ENCODE results near the gene CCDC116. TPM values are rescaled to one million over a fixed set of nuclear protein-coding genes. Genes with fewer than 3 reads are reported as not detected.

The CCDC116 gene
- total and polyA plus RNA-seq, 2 experiments from 2014 or later: 0.30 to 1.5 TPM

DNA sequence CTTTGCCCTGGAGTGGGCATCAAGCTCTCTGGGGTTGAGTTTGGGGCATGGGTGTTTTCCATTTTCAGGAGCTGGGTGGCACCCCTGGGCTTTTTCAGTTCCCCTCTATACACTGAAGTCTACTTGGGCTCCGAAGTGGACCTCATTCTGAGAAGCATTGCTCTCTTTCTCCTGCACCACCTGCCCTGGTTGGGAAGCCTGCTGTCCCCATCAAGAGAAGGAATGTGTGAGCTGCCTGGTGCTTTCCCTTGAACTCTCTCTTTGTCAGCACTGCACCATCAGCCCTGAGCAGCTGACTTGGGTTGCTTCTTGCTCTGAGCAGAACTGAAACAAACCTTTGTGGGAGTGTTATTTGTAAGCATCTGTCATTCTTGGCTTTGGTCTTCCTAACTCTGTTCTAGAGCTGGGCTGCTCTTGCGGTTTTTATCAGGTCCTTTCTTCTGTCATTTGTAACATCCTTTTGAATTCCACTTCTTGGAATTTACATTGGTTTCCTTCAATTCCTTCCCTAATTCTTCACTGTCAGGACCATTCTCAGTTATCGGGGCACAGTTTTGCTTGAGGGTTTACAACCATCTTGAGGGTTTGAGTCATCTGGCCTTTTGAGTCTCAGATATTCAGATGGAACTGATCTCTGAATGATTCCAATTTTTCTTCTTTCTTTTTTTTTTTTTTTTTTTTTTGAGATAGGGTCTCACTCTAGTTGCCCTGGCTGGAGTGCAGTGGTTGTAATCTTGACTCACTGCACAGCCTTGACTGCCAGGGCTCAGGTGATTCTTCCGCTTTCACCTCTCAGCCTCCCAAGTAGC lies 44.6 kb upstream of the CCDC116 start:
- Histone ChIP-seq H3K27me3 (no peaks in the 10 kb centered on the region), H4K20me1 (ENCODE audit: insufficient read depth, poor library complexity, severe bottlenecking) (peaks cover 100% of the 10 kb centered on the region), H3K36me3 (replicated peaks; ENCODE audit: insufficient read depth, low read depth) (no peaks in the 10 kb centered on the region), H3K79me2 (peaks cover 100% of the 10 kb centered on the region), H3K9me2 (replicated peaks; ENCODE audit: insufficient read depth) (no peaks in the 10 kb centered on the region), H3K4me3 (no peak overlapping the region), H3K4me1 (ENCODE audit: insufficient read depth) (no peaks in the 10 kb centered on the region), H3K27ac (no peak overlapping the region), H3K9me3 (ENCODE audit: low read depth) (no peaks in the 10 kb centered on the region), H2AFZ (no peak overlapping the region), H3K4me2 (no peak overlapping the region)
- DNase-seq (ENCODE audit: low spot score): no peak
- WGBS (ENCODE audit: low lambda C conversion rate, missing lambda C conversion rate): 89% methylated on average over 4 of the region's 4 CpGs
- TF ChIP-seq, protein P1, sequence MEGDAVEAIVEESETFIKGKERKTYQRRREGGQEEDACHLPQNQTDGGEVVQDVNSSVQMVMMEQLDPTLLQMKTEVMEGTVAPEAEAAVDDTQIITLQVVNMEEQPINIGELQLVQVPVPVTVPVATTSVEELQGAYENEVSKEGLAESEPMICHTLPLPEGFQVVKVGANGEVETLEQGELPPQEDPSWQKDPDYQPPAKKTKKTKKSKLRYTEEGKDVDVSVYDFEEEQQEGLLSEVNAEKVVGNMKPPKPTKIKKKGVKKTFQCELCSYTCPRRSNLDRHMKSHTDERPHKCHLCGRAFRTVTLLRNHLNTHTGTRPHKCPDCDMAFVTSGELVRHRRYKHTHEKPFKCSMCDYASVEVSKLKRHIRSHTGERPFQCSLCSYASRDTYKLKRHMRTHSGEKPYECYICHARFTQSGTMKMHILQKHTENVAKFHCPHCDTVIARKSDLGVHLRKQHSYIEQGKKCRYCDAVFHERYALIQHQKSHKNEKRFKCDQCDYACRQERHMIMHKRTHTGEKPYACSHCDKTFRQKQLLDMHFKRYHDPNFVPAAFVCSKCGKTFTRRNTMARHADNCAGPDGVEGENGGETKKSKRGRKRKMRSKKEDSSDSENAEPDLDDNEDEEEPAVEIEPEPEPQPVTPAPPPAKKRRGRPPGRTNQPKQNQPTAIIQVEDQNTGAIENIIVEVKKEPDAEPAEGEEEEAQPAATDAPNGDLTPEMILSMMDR (IDR thresholded peaks at IDR 0.05; ENCODE audit: poor library complexity): no peak
- TF ChIP-seq EZH2phosphoT487 (IDR thresholded peaks at IDR 0.05; ENCODE audit: low read depth, severe bottlenecking, unreplicated experiment) (no peak), EZH2 (IDR thresholded peaks at IDR 0.05; ENCODE audit: borderline replicate concordance) (no peak)

DNA sequence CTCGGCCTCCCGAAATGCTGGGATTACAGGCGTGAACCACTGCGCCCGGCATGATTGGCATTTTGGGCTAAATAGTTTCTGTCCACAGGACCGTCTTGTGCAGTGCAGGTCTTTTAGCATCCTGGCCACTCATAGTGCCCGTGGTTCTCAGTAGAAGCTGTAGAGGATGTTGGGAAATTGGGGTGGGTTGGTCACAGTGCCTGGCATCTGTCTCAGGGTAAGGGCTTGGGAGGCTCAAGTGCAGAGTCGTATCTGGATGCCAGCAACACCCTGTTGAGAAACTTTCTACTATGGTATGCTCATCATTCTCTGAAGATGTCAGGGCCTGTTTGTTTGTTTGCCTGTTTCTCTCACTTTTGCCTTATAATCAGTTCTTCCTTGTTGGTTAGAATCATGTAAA lies 43.2 kb upstream of the CCDC116 start:
- Histone ChIP-seq H3K9me3 (ENCODE audit: low read depth) (no peaks in the 10 kb centered on the region), H3K27me3 (no peaks in the 10 kb centered on the region), H4K20me1 (ENCODE audit: insufficient read depth, poor library complexity, severe bottlenecking) (peaks cover 100% of the 10 kb centered on the region), H3K27ac (no peak overlapping the region), H3K79me2 (peaks cover 100% of the 10 kb centered on the region), H3K36me3 (replicated peaks; ENCODE audit: insufficient read depth, low read depth) (no peaks in the 10 kb centered on the region), H2AFZ (no peak overlapping the region), H3K4me2 (no peak overlapping the region), H3K9me2 (replicated peaks; ENCODE audit: insufficient read depth) (no peaks in the 10 kb centered on the region), H3K4me3 (no peak overlapping the region), H3K4me1 (ENCODE audit: insufficient read depth) (no peaks in the 10 kb centered on the region)
- 92% methylated on average over 8 of the region's 8 CpGs for WGBS (ENCODE audit: low lambda C conversion rate, missing lambda C conversion rate)
- TF ChIP-seq EZH2phosphoT487 (IDR thresholded peaks at IDR 0.05; ENCODE audit: low read depth, severe bottlenecking, unreplicated experiment) (no peak), EZH2 (IDR thresholded peaks at IDR 0.05; ENCODE audit: borderline replicate concordance) (no peak)
- TF ChIP-seq, protein P1 (IDR thresholded peaks at IDR 0.05; ENCODE audit: poor library complexity): no peak
- DNase-seq (ENCODE audit: low spot score): no peak

DNA sequence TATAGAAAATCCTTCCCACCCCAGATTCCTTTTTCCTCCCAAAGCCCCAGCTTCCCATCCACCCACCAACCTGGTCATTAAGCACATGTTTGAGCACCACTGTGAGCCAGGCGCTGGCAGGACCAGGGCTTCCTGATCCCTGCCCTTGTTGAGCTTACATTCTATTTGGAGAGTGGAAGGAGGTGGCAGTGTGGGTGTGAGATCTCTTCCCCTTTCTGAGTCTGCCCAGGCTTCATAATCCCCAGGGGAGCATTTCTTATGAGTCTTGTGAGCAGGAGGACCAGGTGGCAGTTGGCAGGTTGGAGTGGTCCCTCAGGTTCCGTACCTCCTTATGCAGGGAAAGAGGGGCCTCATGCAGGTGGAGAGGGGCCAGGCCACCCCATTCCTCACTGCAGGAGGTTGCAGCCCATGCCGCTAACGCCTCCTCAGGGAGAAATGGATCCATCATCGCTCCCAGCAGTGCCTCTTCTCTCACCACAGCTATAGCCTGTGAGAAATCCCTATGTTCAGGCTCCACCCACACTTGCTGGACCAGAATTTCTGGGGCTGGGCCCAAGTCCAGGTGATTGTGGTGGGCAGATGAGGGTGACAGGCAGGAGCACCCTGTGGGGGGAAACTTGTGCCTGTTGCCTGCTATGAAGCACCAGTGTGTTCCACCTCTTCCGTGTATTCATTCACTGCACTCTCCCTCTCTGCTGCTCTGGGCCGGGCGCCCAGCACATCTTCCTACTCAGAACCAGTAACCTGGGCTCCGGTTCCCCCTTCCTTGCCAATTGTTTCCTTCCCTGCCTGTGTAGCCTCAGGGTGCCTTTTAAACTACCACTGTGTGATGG lies 41.5 kb upstream of the CCDC116 start:
- Histone ChIP-seq H3K27ac (no peak overlapping the region), H3K4me1 (ENCODE audit: insufficient read depth) (no peaks in the 10 kb centered on the region), H3K9me2 (replicated peaks; ENCODE audit: insufficient read depth) (no peaks in the 10 kb centered on the region), H2AFZ (no peak overlapping the region), H4K20me1 (ENCODE audit: insufficient read depth, poor library complexity, severe bottlenecking) (peaks cover 99% of the 10 kb centered on the region), H3K4me3 (no peak overlapping the region), H3K9me3 (ENCODE audit: low read depth) (no peaks in the 10 kb centered on the region), H3K36me3 (replicated peaks; ENCODE audit: insufficient read depth, low read depth) (no peaks in the 10 kb centered on the region), H3K27me3 (no peaks in the 10 kb centered on the region), H3K79me2 (peaks cover 100% of the 10 kb centered on the region), H3K4me2 (no peak overlapping the region)
- WGBS (ENCODE audit: low lambda C conversion rate, missing lambda C conversion rate): 92% methylated on average over 9 of the region's 9 CpGs
- TF ChIP-seq EZH2phosphoT487 (IDR thresholded peaks at IDR 0.05; ENCODE audit: low read depth, severe bottlenecking, unreplicated experiment): no peak
- no peak for DNase-seq (ENCODE audit: low spot score)

DNA sequence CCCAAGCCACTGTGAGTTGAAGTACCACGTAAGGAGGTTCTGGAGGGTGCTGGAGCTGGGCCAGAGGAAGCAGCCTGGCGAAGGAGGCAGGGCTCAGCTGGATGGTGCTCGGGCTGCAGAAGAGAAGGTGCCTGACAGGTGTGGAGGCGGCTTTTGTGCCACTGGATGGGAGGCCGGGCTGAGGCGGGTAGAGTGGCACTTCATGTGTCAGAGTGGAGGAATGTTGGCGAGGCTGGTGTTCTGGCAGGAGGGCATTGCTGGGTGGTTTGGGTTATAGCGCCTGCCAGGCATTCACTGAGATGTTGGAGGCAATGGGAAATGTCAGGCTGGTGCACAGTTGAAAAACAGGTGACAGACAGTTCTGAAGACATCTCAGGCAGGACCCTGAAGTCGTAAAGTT lies 40.9 kb upstream of the CCDC116 start:
- H3K9me2 ChIP-seq (replicated peaks; ENCODE audit: insufficient read depth): no peaks in the 10 kb centered on the region
- TF ChIP-seq EZH2 (IDR thresholded peaks at IDR 0.05; ENCODE audit: borderline replicate concordance) (no peak), EZH2phosphoT487 (IDR thresholded peaks at IDR 0.05; ENCODE audit: low read depth, severe bottlenecking, unreplicated experiment) (no peak)
- TF ChIP-seq, protein P1 (IDR thresholded peaks at IDR 0.05; ENCODE audit: poor library complexity): no peak
- H3K36me3 ChIP-seq (replicated peaks; ENCODE audit: insufficient read depth, low read depth): no peaks in the 10 kb centered on the region
- no peak overlapping the region for H3K4me3 ChIP-seq
- no peak for DNase-seq (ENCODE audit: low spot score)
- no peak overlapping the region for H2AFZ ChIP-seq
- no peak overlapping the region for H3K4me2 ChIP-seq
- 90% methylated on average over 9 of the region's 9 CpGs for WGBS (ENCODE audit: low lambda C conversion rate, missing lambda C conversion rate)
- no peaks in the 10 kb centered on the region for H3K9me3 ChIP-seq (ENCODE audit: low read depth)
- H3K27ac ChIP-seq: no peak overlapping the region
- no peaks in the 10 kb centered on the region for H3K4me1 ChIP-seq (ENCODE audit: insufficient read depth)
- H3K79me2 ChIP-seq: peaks cover 100% of the 10 kb centered on the region
- H3K27me3 ChIP-seq: no peaks in the 10 kb centered on the region
- H4K20me1 ChIP-seq (ENCODE audit: insufficient read depth, poor library complexity, severe bottlenecking): peaks cover 98% of the 10 kb centered on the region

Measured in hepatocyte (in vitro differentiated cells).